HCT116 (cell line): Measurements from ENCODE around the gene LSS. TPM values are rescaled to one million over a fixed set of nuclear protein-coding genes. Genes with fewer than 3 reads are reported as not detected.

ENCODE experiments used
- ATAC-seq: fragments of 200-7000 bp; cut with Tn5 transposase; 2 replicates; pipeline ENCODE4 v1.9.1; 2020; ENCODE audit warnings: mild to moderate bottlenecking, moderate library complexity
- BruUV-seq: library from RNA; stranded (reverse); fragments of 400-500 nt; replicated peaks from 2 replicates; lab custom pipeline; 2021; lab: Mats Ljungman, UMichigan
- CTCF ChIA-PET: fragments of 300-600 bp; sonication (Branson Sonifier 250); formaldehyde crosslinking; loops from one replicate; lab custom pipeline; 2021; ENCODE audit warnings: antibody characterized with exemption; lab: Charles Lee
- POLR2A ChIA-PET: fragments of 300-600, 350-600 bp; sonication (Branson Sonifier 250); formaldehyde crosslinking; loops from one replicate; lab custom pipeline; 2021; ENCODE audit warnings: antibody characterized with exemption; lab: Charles Lee
- RAD21 ChIA-PET, 2 experiments: fragments of 300-600 bp; sonication (Branson Sonifier 250); formaldehyde crosslinking; loops; one replicate each; lab custom pipeline; 2023; ENCODE audit warnings: low total read pairs in 2 of 2; ENCODE audit not compliant: uncharacterized antibody in 2 of 2, unreplicated experiment in 2 of 2, low non-redundant PET in 1 of 2; lab: Charles Lee
- DNase-seq: peaks from one replicate; pipeline ENCODE4 v3.0.0-alpha.2; 2010; ENCODE audit warnings: low read depth, low spot score
- H2AFZ ChIP-seq: fragments of 200-600 bp; shearing (Covaris generic), sonication (generic); 2 replicates; pipeline ENCODE4 v1.6.1; 2017; ENCODE audit warnings: low read depth, mixed run types, mixed read lengths, antibody characterized with exemption, low read length; ENCODE audit not compliant: poor library complexity, severe bottlenecking
- H3K27ac ChIP-seq: 2 replicates; pipeline ENCODE4 v1.5.1; 2012; ENCODE audit warnings: low read depth, low read length
- H3K27me3 ChIP-seq: fragments of 200-600 bp; sonication (generic); 2 replicates; pipeline ENCODE4 v1.6.1; 2016; ENCODE audit warnings: mixed run types, low read length, mixed read lengths; ENCODE audit not compliant: insufficient read depth
- H3K36me3 ChIP-seq, 2 experiments: fragments of 200-500 bp in 1 of 2; fragments of 200-600 bp in 1 of 2; sonication (Bioruptor generic) in 1 of 2; sonication (generic) in 1 of 2; 2 replicates each; pipeline versions ENCODE4 v1.5.1 to v1.6.1; 2014 to 2016; ENCODE audit warnings: low read length in 2 of 2, inconsistent platforms in 1 of 2, mixed read lengths in 1 of 2, mixed run types in 1 of 2; ENCODE audit not compliant: insufficient read depth in 2 of 2, control insufficient read depth in 1 of 2
- H3K4me1 ChIP-seq, 2 experiments: fragments of 200-600 bp in 1 of 2; sonication (generic) in 1 of 2; 2 replicates each; pipeline versions ENCODE4 v1.5.1 to v1.6.1; 2012 to 2017; ENCODE audit warnings: low read length in 2 of 2, inconsistent platforms in 1 of 2, mild to moderate bottlenecking in 1 of 2, mixed read lengths in 1 of 2, mixed run types in 1 of 2, moderate library complexity in 1 of 2; ENCODE audit not compliant: insufficient read depth in 2 of 2, control insufficient read depth in 1 of 2
- H3K4me2 ChIP-seq: fragments of 200-600 bp; sonication (generic); 2 replicates; pipeline ENCODE4 v1.6.1; 2017; ENCODE audit warnings: mixed run types, low read length, mixed read lengths
- H3K4me3 ChIP-seq, 2 experiments: fragments of 200-600 bp in 1 of 2; sonication (generic) in 1 of 2; replicated peaks in 1 of 2; 2 replicates each; pipeline ENCODE4 v1.5.1; 2011 to 2016; ENCODE audit warnings: low read length in 2 of 2, control low read depth in 1 of 2, low read depth in 1 of 2, mild to moderate bottlenecking in 1 of 2, mixed read lengths in 1 of 2, mixed run types in 1 of 2
- H3K79me2 ChIP-seq: fragments of 200-600 bp; sonication (generic); 2 replicates; pipeline ENCODE4 v1.6.1; 2017; ENCODE audit warnings: mild to moderate bottlenecking, mixed run types, low read length, moderate library complexity, mixed read lengths; ENCODE audit not compliant: insufficient read depth
- H3K9ac ChIP-seq: fragments of 200-600 bp; sonication (generic); 2 replicates; pipeline ENCODE4 v1.6.1; 2016; ENCODE audit warnings: low read length, mixed read lengths
- H3K9me2 ChIP-seq: fragments of 200-600 bp; sonication (generic), shearing (Covaris generic); 2 replicates; pipeline ENCODE4 v1.6.1; 2017; ENCODE audit warnings: mixed run types, mild to moderate bottlenecking, moderate library complexity; ENCODE audit not compliant: insufficient read depth
- H3K9me3 ChIP-seq, 2 experiments: fragments of 200-500 bp in 1 of 2; fragments of 200-600 bp in 1 of 2; sonication (Bioruptor generic) in 1 of 2; sonication (generic) in 1 of 2; 2 replicates each; pipeline ENCODE4 v1.6.1; 2014 to 2017; ENCODE audit warnings: low read length in 2 of 2, mixed read lengths in 2 of 2, inconsistent platforms in 1 of 2, low read depth in 1 of 2, mild to moderate bottlenecking in 1 of 2, mixed run types in 1 of 2, moderate library complexity in 1 of 2; ENCODE audit not compliant: control insufficient read depth in 1 of 2, insufficient read depth in 1 of 2
- H4K20me1 ChIP-seq: fragments of 200-600 bp; sonication (generic), shearing (Covaris generic); 2 replicates; pipeline ENCODE4 v1.6.1; 2017; ENCODE audit warnings: mixed run types, mild to moderate bottlenecking, moderate library complexity; ENCODE audit not compliant: insufficient read depth
- ELF1 ChIP-seq: IDR thresholded peaks from 2 replicates; pipeline ENCODE4 v1.6.1; 2012; ENCODE audit warnings: low read depth, borderline replicate concordance
- EZH2 ChIP-seq: fragments of 200-600 bp; sonication (generic); IDR thresholded peaks from 2 replicates; pipeline ENCODE4 v1.6.1; 2017; ENCODE audit warnings: antibody characterized with exemption, mixed run types
- MAX ChIP-seq: IDR thresholded peaks from 2 replicates; pipeline ENCODE4 v1.6.1; 2012
- SIN3A ChIP-seq: IDR thresholded peaks from 2 replicates; pipeline ENCODE4 v1.6.1; 2012; ENCODE audit warnings: low read depth
- YY1 ChIP-seq: IDR thresholded peaks from 2 replicates; pipeline ENCODE4 v1.6.1; 2011; ENCODE audit warnings: low read length, low read depth, moderate library complexity, mild to moderate bottlenecking; ENCODE audit not compliant: insufficient replicate concordance; ENCODE audit errors: extremely low read depth
- ZNF274 ChIP-seq: fragments of 200-500 bp; sonication (Bioruptor generic); IDR thresholded peaks from 2 replicates; pipeline ENCODE4 v1.6.1; 2014; ENCODE audit warnings: mild to moderate bottlenecking, low read depth, low read length, inconsistent platforms
- intact Hi-C: fragments of 100-400 bp; cut with micrococcal nuclease; formaldehyde crosslinking; loops from 2 replicates; pipeline ENCODE4 v1.10.0; 2022
- total RNA-seq: library from RNA; stranded (reverse); gene quantifications from one replicate; pipeline ENCODE4 v1.2.1, GENCODE V29; 2021; ENCODE audit not compliant: unreplicated experiment
- TF ChIP-seq, protein P1 (sequence below): IDR thresholded peaks from 2 replicates; pipeline ENCODE4 v1.6.1; 2012

The LSS gene
- total RNA-seq, 1 experiment from 2014 or later, result 44.7 TPM

GRCh38 chr21:46189213-46189958, 39.2 kb downstream of the LSS start:
- Histone ChIP-seq H3K4me1 (peaks cover 14 to 19% of the 10 kb centered on the region in 2 experiments), H3K27ac (no peak overlapping the region), H3K9ac (no peak overlapping the region), H2AFZ (no peak overlapping the region), H3K27me3 (no peaks in the 10 kb centered on the region), H3K79me2 (no peaks in the 10 kb centered on the region), H3K9me2 (no peaks in the 10 kb centered on the region), H3K9me3 (no peaks in the 10 kb centered on the region), H3K36me3 (no peaks in the 10 kb centered on the region), H4K20me1 (no peaks in the 10 kb centered on the region), H3K4me2 (no peak overlapping the region; the same call in 1 of the 2 replicates), H3K4me3 (no peak overlapping the region)
- TF ChIP-seq ZNF274 (no peak), YY1 (no peak), MAX (no peak), ELF1 (no peak), EZH2 (no peak), SIN3A (no peak)
- TF ChIP-seq, protein P1, sequence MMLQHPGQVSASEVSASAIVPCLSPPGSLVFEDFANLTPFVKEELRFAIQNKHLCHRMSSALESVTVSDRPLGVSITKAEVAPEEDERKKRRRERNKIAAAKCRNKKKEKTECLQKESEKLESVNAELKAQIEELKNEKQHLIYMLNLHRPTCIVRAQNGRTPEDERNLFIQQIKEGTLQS, result no peak
- no TSS peak for BruUV-seq
- DNase-seq, result no peak
- ChIA-PET POLR2A (no interaction called here), CTCF (no interaction called here), RAD21 (no interaction called here)
- intact Hi-C loops, result no loop called here
- no peak for ATAC-seq
